OCI-M1 (cell line): ENCODE measurements around the gene TENM4.

Experiments
- DNase-seq: peaks from one replicate; lab custom pipeline; 2025; lab: John Stamatoyannopoulos, UW

TENM4 gene

DNA sequence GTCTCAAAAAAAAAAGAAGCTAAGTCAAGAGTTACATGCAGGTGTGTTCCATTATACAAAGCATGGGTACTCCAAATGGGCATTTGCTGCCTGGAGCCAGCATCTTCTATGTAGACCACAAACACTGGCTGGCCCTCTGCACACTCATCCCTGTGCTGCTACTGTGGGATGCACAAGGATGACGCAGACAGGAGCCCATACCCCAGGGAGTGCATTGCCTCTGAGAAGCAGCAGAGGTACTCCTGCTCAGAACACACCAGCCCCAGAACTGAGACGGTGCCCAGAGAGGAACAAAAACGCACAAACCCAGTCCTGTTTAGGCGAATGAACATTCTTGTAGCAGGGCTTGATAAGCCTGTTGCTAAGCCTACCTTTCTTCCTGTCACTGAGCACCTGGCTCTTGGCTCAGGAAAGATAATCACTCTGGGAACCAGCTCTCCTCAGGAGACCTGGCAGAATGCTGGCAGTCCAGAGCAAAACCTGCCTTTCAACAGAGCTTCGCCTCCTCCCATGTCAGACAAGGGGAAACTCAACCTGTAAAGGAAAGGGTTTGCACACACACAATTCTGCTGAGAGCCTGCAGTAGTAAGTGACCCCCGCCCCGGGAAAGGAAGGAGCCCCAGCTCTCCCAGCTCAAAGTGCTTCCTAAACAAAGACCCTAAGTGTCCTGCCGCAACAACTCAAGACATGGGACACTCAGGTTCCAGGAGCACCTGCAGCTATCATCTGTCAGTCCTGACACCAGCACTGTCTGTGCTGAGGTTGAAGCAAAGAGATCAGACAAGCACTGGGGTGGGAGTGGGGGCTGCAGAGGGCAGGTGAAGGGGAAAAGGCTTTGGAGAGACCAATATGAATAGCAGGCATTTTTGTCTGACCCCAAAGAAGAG lies 145.7 kb downstream of the TENM4 start:
- DNase-seq = no peak

- DNase-seq = peak; percentile 44
These were observed 148.9 kb downstream of the TENM4 start for GRCh38 chr11:79291948-79292347.

- no peak for DNase-seq
These were observed 150.1 kb downstream of the TENM4 start for GRCh38 chr11:79290761-79291160.

GRCh38 chr11:79287952-79288351 lies 152.9 kb downstream of the TENM4 start:
- DNase-seq = peak; percentile 65

- no peak for DNase-seq
These were observed 155.1 kb downstream of the TENM4 start for GRCh38 chr11:79285756-79286155.

- DNase-seq = no peak
These were observed 164.0 kb downstream of the TENM4 start for GRCh38 chr11:79276736-79277325.

GRCh38 chr11:79274636-79275331 lies 166.0 kb downstream of the TENM4 start:
- no peak for DNase-seq

DNA sequence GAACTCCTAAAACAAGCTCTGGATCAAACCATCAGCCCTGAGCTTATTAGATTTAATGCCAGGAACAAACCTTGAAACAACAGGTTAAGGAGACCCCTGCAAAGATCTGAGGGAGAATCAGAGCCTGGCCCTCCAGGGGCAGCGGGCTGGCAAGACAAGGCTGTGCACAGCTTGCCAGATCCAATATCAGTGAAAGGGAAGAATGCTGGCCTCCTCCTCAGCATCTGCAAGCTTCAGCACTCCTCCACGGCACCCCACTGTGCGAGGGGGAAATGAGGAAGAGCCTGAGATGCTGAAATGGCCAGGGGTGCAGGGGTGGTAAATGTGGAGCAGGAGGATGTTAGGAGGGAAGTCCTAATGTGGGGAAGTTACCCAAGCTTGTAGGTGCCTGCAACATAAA lies 167.0 kb downstream of the TENM4 start:
- DNase-seq = no peak

DNA sequence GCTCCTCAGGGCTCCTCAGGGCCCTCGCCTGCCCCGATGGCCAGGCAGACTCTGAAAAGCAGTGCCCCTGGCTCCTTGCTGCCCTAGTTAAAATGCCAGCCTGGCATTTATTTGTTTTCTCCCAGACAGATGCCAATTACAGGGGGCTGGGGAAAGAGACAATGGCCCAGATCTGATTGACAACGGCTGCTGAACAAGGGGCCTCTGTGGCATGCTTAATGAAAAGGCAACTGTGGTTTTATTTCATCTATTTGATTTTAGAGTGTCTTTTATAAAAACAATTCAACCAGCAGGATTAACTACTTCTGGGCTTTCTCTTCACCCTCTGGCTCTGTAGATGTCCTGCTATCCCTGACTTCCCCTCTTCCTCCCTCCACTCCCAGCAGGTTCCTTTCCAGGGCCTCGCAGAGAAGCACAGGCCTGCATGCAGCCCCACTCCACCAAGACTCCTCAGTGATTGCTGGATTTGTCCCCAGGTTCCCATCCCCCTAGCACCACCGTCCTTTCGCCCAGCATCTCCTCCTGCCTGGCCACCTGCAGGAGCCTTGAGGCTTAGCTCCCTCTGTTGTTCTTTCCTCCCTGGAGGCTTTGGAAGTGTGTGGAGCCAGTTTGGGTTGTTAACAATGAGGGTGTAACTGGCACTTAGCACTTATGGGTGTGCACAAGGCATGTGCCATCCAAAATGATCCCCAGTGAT lies 171.1 kb downstream of the TENM4 start:
- DNase-seq = no peak

DNA sequence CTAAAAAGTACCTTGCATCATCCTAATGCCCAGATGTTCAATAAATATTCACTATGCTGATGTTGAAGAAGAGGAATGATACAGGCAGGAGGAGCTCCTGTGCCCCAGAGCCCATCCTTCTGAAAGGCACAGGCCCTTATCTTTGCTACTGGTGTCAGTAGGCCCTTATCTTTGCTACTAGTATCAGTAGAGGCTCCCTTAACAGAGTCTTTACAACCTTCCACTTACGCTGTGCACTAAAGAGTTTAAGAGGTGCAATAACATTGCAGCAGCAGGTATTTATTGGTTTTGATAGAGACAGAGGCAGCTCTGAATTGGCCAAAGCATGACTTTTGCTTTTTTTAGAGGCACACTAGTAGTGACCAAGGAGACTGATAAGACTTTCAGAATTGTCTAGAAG lies 174.4 kb downstream of the TENM4 start:
- peak; percentile 38 for DNase-seq

- DNase-seq = no peak
These were observed 175.0 kb downstream of the TENM4 start for GRCh38 chr11:79265756-79266322.

GRCh38 chr11:79264284-79264683 lies 176.5 kb downstream of the TENM4 start:
- DNase-seq = no peak

DNA sequence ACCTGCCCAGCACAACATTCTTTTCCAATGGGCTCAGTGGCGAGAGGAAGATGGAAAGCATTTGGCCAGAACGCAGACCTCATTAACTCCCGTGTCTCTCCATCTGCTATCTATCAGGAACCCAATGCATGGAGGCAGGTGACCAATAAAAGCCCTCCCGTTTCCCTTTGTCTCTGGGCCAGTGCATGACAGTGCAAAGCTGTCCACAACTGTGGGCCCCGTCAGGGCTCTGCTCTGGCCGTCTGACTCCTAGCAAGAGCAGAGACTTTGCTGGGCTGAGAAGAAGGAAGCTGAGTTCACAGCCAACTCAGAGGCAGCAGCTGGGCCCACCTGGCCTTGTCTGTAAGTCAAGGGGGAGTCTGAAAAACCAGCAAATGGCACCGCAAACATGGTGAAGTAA lies 177.8 kb downstream of the TENM4 start:
- no peak for DNase-seq

DNA sequence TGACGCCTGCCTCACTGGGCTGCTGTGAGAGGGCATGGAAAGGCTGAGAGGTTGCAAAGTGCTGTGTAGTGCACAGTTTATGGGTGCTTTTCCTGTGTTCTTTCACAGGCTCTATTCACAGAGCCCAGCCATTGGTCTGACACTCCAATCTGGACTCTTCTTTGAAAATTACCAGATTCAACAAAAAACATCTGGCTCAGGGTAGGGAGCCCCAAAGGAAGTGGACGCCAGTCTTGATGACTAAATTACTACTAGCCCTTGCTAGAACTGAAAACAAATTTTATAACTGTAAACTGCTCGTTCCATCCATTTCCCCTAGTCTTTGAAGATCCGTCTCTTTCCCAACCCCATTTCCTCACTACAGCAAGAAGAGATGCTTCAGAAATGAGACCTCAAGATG lies 178.6 kb downstream of the TENM4 start:
- no peak for DNase-seq

DNA sequence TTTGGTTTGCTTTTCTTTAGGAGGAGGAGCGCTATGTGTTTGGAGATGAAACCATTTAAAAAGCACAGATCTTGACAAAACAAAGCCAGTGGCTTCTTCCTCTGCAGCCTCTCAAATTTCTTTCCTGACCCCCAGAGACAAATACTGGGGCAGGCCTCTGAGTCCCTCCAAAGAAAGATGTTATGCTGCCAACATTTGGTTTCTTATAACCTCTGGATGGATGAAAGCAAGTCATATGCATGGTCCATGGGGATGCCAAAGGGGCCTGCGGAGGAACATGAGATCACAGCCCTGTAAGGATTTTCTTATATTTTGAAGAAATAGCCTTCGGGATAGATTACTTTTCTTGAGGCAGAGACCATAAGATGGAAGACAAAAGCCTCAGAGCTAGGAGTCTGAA lies 179.1 kb downstream of the TENM4 start:
- no peak for DNase-seq

DNA sequence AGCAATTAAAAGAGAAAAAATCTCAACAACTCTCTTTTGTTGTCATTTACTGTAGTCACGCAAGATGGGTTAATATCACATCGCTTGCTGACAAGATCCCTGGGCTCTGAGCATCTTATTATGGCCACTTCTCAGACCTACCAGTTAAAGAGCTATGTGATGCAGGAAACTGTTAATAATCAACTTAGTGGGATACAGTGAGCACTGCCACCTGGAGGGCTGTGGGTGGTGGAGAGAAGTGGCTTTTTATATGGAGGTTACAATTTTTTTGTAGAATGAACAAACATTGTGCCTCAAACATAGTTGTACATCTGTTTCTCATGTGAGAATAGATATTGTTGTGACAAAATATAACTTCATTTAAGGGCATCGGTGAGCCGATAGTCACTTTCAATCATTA lies 181.0 kb downstream of the TENM4 start:
- DNase-seq = no peak

DNA sequence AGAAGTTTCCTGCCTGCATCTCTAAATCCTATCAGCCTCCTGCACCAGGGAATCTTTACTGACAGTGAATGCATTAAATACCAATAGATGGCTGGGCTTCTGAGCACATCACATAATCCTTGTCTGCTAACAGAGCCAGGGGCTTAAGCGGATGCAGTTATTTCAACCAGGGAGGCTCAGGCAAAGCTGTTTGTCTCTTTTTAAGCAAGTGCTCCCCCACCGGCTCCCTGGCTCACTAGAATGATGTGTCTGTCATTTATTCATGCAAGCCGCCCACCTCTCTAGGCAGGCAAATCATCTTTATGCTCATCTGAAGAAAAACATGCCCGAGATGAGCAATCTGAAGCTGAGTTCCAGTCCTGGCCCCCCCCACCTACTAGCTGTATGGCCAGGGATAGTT lies 182.3 kb downstream of the TENM4 start:
- no peak for DNase-seq

DNA sequence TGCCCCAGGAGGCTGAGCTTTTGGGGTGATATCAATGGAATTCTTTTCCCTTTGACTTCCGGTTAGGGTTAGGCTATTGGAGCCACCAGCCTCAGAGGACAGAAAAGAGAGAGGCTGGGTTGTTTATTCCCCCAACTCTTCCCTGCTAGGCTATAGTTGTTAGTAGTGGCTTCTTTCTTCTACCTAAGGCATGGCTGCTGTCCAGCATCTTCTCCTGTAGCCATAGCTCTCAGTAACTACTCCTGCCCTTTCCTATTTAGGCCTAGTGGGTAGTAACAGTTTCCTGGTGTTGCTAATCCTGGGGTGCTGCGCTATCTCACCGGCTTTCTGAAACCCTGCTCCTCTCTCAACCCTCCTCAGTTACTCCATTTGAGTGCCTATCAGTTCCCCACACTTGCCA lies 184.9 kb downstream of the TENM4 start:
- no peak for DNase-seq

DNA sequence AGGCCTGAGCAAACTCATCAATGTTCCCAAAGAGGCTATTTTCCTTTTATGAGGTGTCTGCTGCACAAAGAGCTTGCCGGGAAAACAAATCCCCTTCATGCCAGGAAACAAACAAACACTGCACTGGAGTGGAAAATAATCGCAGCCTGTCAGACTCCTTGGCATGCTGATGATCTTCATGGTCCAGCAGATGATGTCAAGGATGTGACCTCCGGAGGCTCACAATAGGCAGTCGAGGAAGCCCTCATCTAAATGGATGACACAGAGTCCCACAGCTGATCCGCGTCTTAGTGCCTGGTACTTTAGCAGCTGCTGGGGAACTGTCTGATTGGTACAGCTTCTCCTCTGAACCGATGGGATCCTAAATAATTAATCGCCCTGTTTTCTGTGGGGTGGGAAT lies 187.6 kb downstream of the TENM4 start:
- no peak for DNase-seq

DNA sequence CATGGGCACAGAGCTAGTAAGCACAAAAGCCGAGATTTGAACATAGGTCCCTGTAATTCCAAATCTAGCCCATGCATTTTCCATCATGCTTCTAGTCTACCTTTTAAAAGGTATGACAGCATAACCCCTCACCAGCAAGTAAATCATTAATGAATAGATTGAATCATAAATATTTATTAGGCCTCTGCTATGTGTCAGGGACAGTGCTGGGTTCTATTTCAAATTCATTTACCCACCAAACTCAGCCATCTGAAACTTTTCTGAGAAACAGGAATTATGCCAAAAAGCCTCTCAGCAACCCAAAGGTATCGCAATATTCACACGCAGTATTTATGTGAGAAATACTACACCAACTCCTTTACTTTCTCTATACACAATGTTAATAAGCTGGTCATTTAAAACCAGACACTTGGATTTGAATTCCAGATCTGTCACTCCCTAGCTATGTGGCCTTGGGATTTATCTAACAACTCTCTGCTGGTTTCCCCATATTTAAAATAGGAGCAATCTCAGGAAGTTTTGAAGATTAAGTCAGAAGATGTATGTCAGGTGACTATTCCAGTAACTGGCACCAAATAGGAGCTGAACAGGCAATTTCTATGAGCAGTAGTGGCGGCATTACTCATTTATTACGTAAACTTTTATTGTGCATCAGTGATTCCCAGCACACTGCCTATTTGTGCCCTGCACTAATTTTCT lies 191.4 kb downstream of the TENM4 start:
- DNase-seq = no peak

DNA sequence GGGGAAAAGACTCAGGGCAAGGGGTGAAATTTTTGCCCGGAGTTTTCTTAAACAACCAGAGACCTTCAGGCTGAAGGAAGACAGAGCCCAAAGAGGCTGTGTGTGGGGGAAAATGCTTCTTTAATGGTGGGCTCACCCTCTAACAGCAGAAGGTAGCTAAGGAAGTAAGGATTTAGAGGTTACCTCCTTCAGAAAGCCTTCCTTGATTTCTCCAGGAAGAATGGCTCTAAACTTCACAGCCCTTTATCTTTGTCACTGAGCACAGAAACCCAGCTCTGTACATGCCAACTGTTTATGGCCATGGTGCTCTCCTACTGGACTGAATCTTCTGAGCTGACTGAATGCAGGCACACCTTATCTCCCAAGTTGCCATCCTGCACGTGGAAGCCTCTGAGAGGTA lies 196.0 kb downstream of the TENM4 start:
- DNase-seq = no peak
